ENCODE data around the gene TRMO.

The TRMO gene

DNA sequence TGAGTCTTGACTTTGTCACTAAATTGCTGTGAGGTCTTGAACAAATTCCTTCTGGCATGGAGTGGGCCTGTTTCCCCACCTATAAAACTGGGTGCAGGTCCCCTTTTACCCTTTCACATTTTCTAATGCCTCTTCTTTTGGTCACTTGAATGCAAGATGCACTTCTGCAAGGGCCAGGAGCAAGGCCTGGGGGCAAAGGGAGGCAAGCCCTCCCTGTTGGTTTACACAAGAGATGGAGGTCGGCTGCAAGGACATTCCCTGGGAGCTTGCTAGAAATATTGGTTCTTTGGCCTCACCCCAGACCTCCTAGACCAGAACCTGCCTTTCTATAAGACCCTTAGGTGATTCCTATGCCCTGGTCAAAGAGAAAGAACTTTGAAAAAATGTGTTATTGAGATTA is 63.5 kb downstream of the TRMO start:
- no peak for DNase-seq (ENCODE audit: low spot score)

DNA sequence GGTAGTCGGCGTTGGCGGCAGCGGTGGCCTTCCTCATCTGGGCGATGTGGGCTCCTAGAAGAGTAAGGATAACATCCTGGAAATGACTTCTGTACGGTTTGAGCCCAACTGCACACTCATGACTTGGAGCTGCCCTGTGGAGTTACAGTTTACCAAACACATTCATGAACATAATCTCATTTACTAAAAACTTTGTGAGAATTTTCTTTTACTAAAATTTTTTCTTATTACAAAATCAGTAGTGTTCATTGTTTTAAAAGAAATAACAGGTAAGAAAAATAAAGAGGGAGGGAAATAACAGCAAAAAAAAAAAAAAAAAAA is 63.9 kb downstream of the TRMO start:
- DNase-seq (ENCODE audit: low spot score), result no peak

DNA sequence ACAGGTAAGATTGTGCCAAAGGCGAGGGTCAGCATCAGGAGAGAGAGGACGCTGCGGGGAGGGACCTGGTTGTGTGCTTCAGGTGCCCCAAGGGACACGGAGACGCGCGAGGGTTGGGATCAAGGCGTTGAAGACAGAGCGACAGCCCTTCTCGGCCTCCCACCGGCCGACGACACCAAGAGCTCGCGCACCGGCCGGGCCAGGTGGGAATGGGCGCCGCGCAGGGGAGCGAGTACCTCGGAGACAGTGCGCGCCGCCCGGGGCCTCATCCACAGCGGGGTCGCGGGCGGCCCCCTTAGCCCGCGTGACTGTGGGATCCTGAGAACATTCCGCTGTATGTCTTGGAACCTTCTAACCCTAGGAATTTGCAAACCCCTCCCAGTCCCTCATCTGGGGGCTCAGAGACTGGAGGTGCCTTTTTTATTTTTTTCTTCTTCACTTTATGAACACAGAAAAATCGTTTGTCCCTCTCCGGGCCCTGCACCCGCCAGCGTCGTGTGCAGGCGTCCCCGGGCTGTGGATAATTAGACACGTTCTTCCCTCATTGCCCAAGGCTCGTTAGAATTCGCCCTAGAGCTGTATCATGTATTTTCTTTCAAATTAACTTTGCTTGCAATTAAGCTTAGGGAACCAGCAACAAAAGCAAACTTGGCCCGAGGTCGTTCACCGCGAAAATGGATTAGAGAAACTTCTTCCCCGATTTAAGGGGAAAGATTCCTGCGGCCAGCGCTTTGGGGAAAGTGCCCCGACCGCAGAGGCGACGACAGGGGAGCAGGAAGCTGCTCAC is 64.5 kb downstream of the TRMO start:
- DNase-seq (ENCODE audit: low spot score), result no peak

DNA sequence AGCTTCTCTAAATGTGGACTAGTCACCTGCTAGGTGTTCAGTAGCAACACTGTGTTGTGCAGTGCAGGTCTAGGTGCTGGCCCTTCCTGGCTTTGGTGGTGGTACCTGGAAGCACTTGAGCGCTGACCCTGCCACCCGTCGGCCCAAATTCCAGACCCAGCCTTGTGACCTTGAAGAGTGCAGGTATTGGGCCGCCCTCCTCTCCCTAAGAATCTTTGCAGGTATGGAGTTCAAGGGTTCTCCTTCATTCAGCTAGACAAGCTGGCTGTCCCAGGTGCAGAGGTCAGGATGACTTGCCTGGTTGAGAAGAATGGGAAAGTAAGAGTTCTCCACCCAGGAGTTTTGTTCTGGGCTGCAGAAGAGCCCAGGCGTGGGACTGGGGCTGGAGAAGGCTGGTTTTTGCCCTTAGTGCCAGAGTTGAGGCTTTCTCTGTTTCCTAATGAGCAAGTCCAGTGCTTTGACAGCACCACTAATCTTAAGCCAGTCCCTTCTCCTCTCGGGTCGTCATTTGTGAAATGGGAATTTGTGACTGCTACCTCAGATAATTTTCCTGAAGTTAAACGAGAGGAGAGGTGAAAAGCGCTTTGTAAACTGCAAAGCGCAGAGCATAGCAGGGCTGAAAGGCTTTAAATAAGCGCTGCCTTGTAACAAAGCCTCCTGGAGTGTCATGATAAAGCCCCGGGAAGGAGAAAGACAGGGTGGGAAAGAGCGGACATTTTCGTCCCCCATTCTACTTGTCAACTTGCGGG is 65.3 kb downstream of the TRMO start:
- DNase-seq (ENCODE audit: low spot score), result no peak

DNA sequence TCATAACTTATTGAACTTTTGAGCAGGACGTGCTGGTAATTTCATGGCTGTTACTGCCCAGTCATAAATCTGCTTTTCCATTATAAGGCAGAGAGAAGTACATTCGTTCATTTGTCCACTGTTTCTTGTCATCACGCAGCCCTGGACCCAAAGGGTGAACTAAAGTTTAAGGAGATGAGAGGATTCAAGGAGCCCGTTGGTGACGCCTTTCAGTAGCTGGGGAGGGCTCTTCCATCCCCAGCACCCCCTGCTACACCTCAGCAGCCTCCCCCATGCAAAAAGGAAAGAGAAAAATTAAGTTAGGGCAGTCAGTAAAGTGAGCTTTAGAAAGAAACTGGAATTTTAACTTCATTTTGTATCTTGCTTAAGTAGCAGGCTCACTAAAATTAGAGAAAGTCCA is 66.4 kb downstream of the TRMO start:
- DNase-seq (ENCODE audit: low spot score), result no peak

DNA sequence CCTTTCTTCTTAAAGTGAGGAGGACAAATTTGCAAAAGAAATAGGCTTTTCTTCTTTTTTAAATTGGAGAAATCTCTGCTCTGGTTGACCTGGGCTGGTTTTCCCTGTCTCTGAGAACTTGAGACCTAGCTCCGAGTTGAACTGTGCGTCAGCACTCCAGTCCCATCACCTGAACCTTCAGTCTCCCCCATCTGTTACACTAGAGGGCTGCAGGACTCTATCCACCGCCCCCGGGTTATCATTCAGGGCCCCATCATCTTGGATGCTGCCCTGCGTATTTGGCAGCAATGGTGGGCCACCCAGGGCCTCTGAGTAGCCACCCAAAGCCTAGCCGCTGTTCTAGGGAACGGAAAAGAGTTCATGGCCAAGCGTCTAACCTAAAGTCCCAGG is 66.8 kb downstream of the TRMO start:
- no peak for DNase-seq (ENCODE audit: low spot score)

DNA sequence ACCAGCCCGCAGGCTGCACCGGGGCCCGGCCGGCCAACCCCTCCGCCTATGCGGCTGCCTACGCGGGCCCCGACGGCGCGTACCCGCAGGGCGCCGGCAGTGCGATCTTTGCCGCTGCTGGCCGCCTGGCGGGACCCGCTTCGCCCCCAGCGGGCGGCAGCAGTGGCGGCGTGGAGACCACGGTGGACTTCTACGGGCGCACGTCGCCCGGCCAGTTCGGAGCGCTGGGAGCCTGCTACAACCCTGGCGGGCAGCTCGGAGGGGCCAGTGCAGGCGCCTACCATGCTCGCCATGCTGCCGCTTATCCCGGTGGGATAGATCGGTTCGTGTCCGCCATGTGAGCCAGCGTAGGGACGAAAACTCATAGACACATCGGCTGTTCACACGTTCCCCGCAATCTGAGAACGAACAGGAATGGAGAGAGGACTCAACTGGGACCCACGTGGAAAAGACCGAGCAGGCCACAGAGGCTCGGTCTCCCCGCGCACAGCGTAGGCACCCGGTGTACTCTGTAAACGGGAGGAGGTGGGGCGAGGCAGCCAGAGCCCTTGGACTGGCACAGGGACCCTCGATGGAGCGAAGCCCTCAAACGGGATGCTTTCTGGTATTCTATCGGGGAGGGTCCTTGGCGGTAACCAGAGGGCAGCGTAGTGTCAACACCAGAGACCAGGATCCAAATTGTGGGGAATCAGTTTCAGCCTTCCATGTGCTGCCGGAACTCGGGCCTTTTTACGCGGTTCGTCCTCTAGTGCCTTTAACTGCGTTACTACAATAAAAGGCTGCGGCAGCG is 67.4 kb downstream of the TRMO start:
- no peak for DNase-seq (ENCODE audit: low spot score)

Measured in ecto neural progenitor cell (in vitro differentiated cells).